ENCODE data around the gene TMEM255B.

Gene TMEM255B

DNA sequence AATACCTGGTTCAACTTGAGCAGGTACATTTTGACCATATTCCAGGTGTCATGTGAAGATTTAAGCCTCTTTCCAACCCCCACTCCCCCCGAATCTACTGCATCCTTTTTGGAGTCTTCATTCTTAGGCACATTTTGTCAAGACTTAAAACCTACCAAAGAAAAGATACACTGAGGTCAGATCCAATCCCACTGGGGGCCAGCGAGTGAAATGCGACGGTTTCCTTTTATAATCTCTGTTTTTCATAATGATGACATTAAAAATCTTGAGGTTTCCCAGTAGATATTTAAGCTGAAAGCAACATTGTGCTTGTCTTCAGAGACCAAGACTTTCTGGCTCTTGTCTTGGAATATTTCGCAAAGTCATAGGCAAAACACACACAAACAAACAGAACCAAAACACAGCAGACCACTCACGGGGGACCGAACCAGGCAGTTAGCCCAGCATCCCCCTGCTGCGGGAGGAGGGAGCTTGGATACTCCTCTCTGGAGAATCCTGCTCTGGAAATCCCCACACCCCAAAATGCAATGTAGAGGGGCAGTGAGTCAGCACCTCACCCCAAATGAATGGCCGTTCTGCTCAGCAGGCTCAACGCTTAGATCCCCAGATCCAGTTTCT, 105.4 kb downstream of the TMEM255B start:
- TF ChIP-seq, protein P1, sequence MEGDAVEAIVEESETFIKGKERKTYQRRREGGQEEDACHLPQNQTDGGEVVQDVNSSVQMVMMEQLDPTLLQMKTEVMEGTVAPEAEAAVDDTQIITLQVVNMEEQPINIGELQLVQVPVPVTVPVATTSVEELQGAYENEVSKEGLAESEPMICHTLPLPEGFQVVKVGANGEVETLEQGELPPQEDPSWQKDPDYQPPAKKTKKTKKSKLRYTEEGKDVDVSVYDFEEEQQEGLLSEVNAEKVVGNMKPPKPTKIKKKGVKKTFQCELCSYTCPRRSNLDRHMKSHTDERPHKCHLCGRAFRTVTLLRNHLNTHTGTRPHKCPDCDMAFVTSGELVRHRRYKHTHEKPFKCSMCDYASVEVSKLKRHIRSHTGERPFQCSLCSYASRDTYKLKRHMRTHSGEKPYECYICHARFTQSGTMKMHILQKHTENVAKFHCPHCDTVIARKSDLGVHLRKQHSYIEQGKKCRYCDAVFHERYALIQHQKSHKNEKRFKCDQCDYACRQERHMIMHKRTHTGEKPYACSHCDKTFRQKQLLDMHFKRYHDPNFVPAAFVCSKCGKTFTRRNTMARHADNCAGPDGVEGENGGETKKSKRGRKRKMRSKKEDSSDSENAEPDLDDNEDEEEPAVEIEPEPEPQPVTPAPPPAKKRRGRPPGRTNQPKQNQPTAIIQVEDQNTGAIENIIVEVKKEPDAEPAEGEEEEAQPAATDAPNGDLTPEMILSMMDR (IDR thresholded peaks at IDR 0.05; ENCODE audit: low read length, missing control alignments) = no peak
- peak overlapping the region; percentile 62 for H3K4me3 ChIP-seq (replicated peaks; ENCODE audit: low read depth, low read length)

DNA sequence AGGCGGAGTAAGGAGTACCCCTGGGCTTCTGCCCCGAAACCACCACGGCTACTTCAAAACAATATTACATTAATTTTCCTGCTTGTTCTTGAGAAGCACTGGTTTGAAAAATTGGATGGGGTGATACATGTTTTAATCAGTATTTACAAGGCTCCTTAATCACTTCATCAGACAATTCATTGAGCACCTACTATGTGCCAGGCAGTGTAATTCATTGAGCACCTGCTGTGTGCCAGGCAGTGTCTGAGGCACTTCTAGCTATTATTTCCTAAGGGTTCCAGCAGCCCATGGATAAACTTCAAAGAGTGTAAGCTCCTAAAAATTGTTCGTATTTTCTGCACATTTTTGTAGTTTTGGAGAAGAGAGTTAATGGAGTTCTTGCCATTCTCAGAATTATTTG, 106.4 kb downstream of the TMEM255B start:
- no peak overlapping the region for H3K4me3 ChIP-seq (replicated peaks; ENCODE audit: low read depth, low read length)
- TF ChIP-seq, protein P1 (IDR thresholded peaks at IDR 0.05; ENCODE audit: low read length, missing control alignments) = no peak
- DNase-seq (ENCODE audit: low read depth) = no peak

More for the DNA sequence above, 105.4 kb downstream of the TMEM255B start:
- DNase-seq (ENCODE audit: low read depth) = no peak

Measured in fibroblast of pulmonary artery (primary cell).